NCI-H146 treated with DMSO at 0.1 percent for 48 hours (cell line): ENCODE data around the gene PDILT.
"Not testable (repeated sequence)": the region's sequence is repeated elsewhere in the genome, so short reads cannot be mapped to it uniquely, and the experiment has no call there.

Experiments
- DNase-seq: peaks from one replicate; lab custom pipeline; 2025; ENCODE audit not compliant: unreplicated experiment; lab: John Stamatoyannopoulos, UW

PDILT gene

GRCh38 chr16:20322696-20323095, 81.8 kb downstream of the PDILT start:
- no peak for DNase-seq

- DNase-seq, result no peak
Observed at GRCh38 chr16:20321671-20322070, 82.9 kb downstream of the PDILT start.

GRCh38 chr16:20321051-20321450, 83.5 kb downstream of the PDILT start:
- not testable (repeated sequence) for DNase-seq

- DNase-seq, result no peak
Observed at GRCh38 chr16:20320592-20320991, 83.9 kb downstream of the PDILT start.

GRCh38 chr16:20320178-20320577, 84.4 kb downstream of the PDILT start:
- no peak for DNase-seq

- no peak for DNase-seq
Observed at GRCh38 chr16:20319406-20319805, 85.1 kb downstream of the PDILT start.

GRCh38 chr16:20318437-20318836, 86.1 kb downstream of the PDILT start:
- no peak for DNase-seq

GRCh38 chr16:20318006-20318405, 86.5 kb downstream of the PDILT start:
- no peak for DNase-seq

- no peak for DNase-seq
Observed at GRCh38 chr16:20317117-20317516, 87.4 kb downstream of the PDILT start.

GRCh38 chr16:20316715-20317114, 87.8 kb downstream of the PDILT start:
- DNase-seq, result no peak

GRCh38 chr16:20315764-20316163, 88.8 kb downstream of the PDILT start:
- no peak for DNase-seq

GRCh38 chr16:20314575-20314974, 90.0 kb downstream of the PDILT start:
- no peak for DNase-seq

GRCh38 chr16:20313741-20314140, 90.8 kb downstream of the PDILT start:
- no peak for DNase-seq

GRCh38 chr16:20312536-20313095, 91.9 kb downstream of the PDILT start:
- DNase-seq, result not testable (repeated sequence)

- DNase-seq, result no peak
Observed at GRCh38 chr16:20311548-20311947, 93.0 kb downstream of the PDILT start.

GRCh38 chr16:20310421-20311395, 93.8 kb downstream of the PDILT start:
- DNase-seq, result no peak

- DNase-seq, result no peak
Observed at GRCh38 chr16:20309786-20310185, 94.8 kb downstream of the PDILT start.
